Panc1 (cell line): ENCODE measurements around the gene ELK4.

Experiments used
- POLR2AphosphoS5 ChIP-seq: IDR thresholded peaks from 2 replicates; pipeline ENCODE4 v1.6.1; 2012; ENCODE audit warnings: mild to moderate bottlenecking, low read depth, low read length, moderate library complexity
- SIN3A ChIP-seq: IDR thresholded peaks from 2 replicates; pipeline ENCODE4 v1.6.1; 2012; ENCODE audit warnings: low read depth, mild to moderate bottlenecking, low read length, moderate library complexity, borderline replicate concordance; ENCODE audit not compliant: insufficient read depth
- TF ChIP-seq, protein P1 (sequence below): fragments of 450-650 bp; IDR thresholded peaks from 2 replicates; pipeline ENCODE4 v1.5.1; 2017; ENCODE audit warnings: mild to moderate bottlenecking
- TF ChIP-seq, protein P2 (sequence below), 2 experiments: IDR thresholded peaks; 2 replicates each; pipeline ENCODE4 v1.6.1; 2011 to 2012; ENCODE audit warnings: low read depth in 2 of 2, control low read depth in 1 of 2, low read length in 1 of 2, mild to moderate bottlenecking in 1 of 2, moderate library complexity in 1 of 2; ENCODE audit not compliant: insufficient read depth in 1 of 2

DNA sequence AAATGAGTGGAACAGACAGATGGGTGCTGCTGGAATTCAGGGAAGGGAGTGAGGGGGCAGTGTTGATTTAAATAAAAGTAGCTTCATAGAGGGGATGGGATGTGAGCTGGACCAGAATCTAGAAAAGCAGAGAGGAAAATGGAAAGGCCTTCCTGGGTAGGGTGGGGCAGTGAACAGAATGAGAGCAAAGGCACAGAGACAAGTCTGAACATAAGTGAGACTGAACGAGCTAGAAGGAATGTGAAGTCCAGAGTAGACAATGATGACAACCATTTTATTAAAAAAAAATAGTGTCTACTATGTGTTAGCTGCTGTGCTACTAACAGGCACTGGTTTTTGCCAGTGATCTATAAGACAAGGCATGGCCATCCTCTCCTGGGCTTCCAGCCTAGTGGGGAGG, 36.0 kb downstream of the ELK4 start:
- TF ChIP-seq, protein P1, sequence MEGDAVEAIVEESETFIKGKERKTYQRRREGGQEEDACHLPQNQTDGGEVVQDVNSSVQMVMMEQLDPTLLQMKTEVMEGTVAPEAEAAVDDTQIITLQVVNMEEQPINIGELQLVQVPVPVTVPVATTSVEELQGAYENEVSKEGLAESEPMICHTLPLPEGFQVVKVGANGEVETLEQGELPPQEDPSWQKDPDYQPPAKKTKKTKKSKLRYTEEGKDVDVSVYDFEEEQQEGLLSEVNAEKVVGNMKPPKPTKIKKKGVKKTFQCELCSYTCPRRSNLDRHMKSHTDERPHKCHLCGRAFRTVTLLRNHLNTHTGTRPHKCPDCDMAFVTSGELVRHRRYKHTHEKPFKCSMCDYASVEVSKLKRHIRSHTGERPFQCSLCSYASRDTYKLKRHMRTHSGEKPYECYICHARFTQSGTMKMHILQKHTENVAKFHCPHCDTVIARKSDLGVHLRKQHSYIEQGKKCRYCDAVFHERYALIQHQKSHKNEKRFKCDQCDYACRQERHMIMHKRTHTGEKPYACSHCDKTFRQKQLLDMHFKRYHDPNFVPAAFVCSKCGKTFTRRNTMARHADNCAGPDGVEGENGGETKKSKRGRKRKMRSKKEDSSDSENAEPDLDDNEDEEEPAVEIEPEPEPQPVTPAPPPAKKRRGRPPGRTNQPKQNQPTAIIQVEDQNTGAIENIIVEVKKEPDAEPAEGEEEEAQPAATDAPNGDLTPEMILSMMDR = no peak
- TF ChIP-seq SIN3A = no peak
- TF ChIP-seq POLR2AphosphoS5 = no peak
- TF ChIP-seq, protein P2, sequence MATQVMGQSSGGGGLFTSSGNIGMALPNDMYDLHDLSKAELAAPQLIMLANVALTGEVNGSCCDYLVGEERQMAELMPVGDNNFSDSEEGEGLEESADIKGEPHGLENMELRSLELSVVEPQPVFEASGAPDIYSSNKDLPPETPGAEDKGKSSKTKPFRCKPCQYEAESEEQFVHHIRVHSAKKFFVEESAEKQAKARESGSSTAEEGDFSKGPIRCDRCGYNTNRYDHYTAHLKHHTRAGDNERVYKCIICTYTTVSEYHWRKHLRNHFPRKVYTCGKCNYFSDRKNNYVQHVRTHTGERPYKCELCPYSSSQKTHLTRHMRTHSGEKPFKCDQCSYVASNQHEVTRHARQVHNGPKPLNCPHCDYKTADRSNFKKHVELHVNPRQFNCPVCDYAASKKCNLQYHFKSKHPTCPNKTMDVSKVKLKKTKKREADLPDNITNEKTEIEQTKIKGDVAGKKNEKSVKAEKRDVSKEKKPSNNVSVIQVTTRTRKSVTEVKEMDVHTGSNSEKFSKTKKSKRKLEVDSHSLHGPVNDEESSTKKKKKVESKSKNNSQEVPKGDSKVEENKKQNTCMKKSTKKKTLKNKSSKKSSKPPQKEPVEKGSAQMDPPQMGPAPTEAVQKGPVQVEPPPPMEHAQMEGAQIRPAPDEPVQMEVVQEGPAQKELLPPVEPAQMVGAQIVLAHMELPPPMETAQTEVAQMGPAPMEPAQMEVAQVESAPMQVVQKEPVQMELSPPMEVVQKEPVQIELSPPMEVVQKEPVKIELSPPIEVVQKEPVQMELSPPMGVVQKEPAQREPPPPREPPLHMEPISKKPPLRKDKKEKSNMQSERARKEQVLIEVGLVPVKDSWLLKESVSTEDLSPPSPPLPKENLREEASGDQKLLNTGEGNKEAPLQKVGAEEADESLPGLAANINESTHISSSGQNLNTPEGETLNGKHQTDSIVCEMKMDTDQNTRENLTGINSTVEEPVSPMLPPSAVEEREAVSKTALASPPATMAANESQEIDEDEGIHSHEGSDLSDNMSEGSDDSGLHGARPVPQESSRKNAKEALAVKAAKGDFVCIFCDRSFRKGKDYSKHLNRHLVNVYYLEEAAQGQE (IDR thresholded peaks at IDR 0.05; ENCODE audit: insufficient read depth in 1 of 2, low read depth in 2 of 2, low read length in 1 of 2) = no peak
